B cell (primary cell): ENCODE measurements around the gene ADAMTSL1. TPM values are rescaled to one million over a fixed set of nuclear protein-coding genes. Genes with fewer than 3 reads are reported as not detected.

Experiments
- ATAC-seq: fragments of 200-7000 bp; cut with Tn5 transposase; one replicate; pipeline ENCODE4 v1.10.0; 2021; ENCODE audit warnings: low read depth, mild to moderate bottlenecking, moderate number of reproducible peaks, moderate library complexity
- CTCF ChIA-PET: fragments of 350-600 bp; sonication (Branson Sonifier 250); formaldehyde crosslinking; loops from one replicate; lab custom pipeline; 2021; ENCODE audit warnings: antibody characterized with exemption, inconsistent platforms; lab: Charles Lee
- POLR2A ChIA-PET: fragments of 350-600 bp; sonication (Branson Sonifier 250); formaldehyde crosslinking; loops from one replicate; lab custom pipeline; 2021; ENCODE audit warnings: antibody characterized with exemption; lab: Charles Lee
- DNase-seq: peaks from one replicate; pipeline ENCODE4 v3.0.0; 2013
- H2AFZ ChIP-seq: 2 replicates; pipeline ENCODE4 v1.6.1; 2012; ENCODE audit warnings: mild to moderate bottlenecking, low read depth, low read length; ENCODE audit not compliant: insufficient read depth, poor library complexity, severe bottlenecking
- H3K27ac ChIP-seq, 2 donors: 1 replicate in 1 of 2; 2 replicates in 1 of 2; pipeline ENCODE4 v1.5.1; 2012 to 2013; ENCODE audit warnings: low read length in 2 of 2, mild to moderate bottlenecking in 2 of 2, moderate library complexity in 1 of 2
- H3K27me3 ChIP-seq, 4 experiments: fragments of 200-600 bp in 1 of 4; sonication (generic) in 1 of 4; replicated peaks in 1 of 4; 1 replicate in 2 of 4; 2 replicates in 2 of 4; pipeline versions ENCODE4 v1.6.1 to v1.7.0; 2013 to 2016; ENCODE audit warnings: low read length in 3 of 4, mild to moderate bottlenecking in 2 of 4, mixed read lengths in 1 of 4, moderate library complexity in 1 of 4; ENCODE audit not compliant: insufficient read depth in 4 of 4, control insufficient read depth in 3 of 4; ENCODE audit errors: control extremely low read depth in 1 of 4
- H3K36me3 ChIP-seq, 2 experiments: replicated peaks in 1 of 2; 1 replicate in 1 of 2; 2 replicates in 1 of 2; pipeline versions ENCODE4 v1.6.1 to v1.7.1; 2013; ENCODE audit warnings: low read length in 1 of 2; ENCODE audit not compliant: insufficient read depth in 2 of 2, control insufficient read depth in 1 of 2; ENCODE audit errors: control extremely low read depth in 1 of 2, extremely low read depth in 1 of 2
- H3K4me1 ChIP-seq, 2 donors: fragments of 200-600 bp in 1 of 2; sonication (generic) in 1 of 2; 1 replicate in 1 of 2; 2 replicates in 1 of 2; pipeline versions ENCODE4 v1.5.1 to v1.6.1; 2013 to 2017; ENCODE audit warnings: low read length in 2 of 2; ENCODE audit not compliant: control insufficient read depth in 2 of 2, insufficient read depth in 2 of 2
- H3K4me2 ChIP-seq: replicated peaks from 2 replicates; pipeline ENCODE3; 2012; ENCODE audit warnings: mild to moderate bottlenecking, low read depth, low read length; ENCODE audit not compliant: poor library complexity, severe bottlenecking
- H3K4me3 ChIP-seq, 5 experiments: fragments of 200-600 bp in 1 of 5; sonication (generic) in 1 of 5; 1 replicate in 3 of 5; 2 replicates in 2 of 5; pipeline versions ENCODE4 v1.5.1 to v1.7.0; 2011 to 2016; ENCODE audit warnings: low read length in 4 of 5, mild to moderate bottlenecking in 4 of 5, low read depth in 2 of 5, control low read depth in 1 of 5, moderate library complexity in 1 of 5; ENCODE audit not compliant: insufficient read depth in 1 of 5; ENCODE audit errors: control extremely low read depth in 1 of 5, extremely low read depth in 1 of 5
- H3K79me2 ChIP-seq: fragments of 200-600 bp; sonication (generic); one replicate; pipeline ENCODE4 v1.6.0; 2016; ENCODE audit warnings: low read length; ENCODE audit not compliant: control insufficient read depth, insufficient read depth
- H3K9ac ChIP-seq: fragments of 200-600 bp; sonication (generic); 2 replicates; pipeline ENCODE4 v1.6.1; 2017; ENCODE audit warnings: mild to moderate bottlenecking, low read length, moderate library complexity
- H3K9me3 ChIP-seq, 3 donors: one replicate each; pipeline versions ENCODE4 v1.6.1 to v1.7.1; 2013; ENCODE audit warnings: low read length in 2 of 3; ENCODE audit not compliant: control insufficient read depth in 2 of 3, insufficient read depth in 1 of 3; ENCODE audit errors: control extremely low read depth in 1 of 3
- H4K20me1 ChIP-seq: 2 replicates; pipeline ENCODE4 v1.6.0; 2012; ENCODE audit warnings: mild to moderate bottlenecking, low read length; ENCODE audit not compliant: insufficient read depth, control insufficient read depth, poor library complexity, severe bottlenecking
- H3K27ac Mint-ChIP-seq: one replicate; pipeline ENCODE4 v1.8.0; 2021; ENCODE audit warnings: mixed read lengths
- H3K27me3 Mint-ChIP-seq: one replicate; pipeline ENCODE4 v1.8.0; 2021; ENCODE audit warnings: mixed read lengths
- H3K4me1 Mint-ChIP-seq: one replicate; pipeline ENCODE4 v1.8.0; 2021; ENCODE audit warnings: mixed read lengths
- H3K4me3 Mint-ChIP-seq: one replicate; pipeline ENCODE4 v1.8.0; 2021; ENCODE audit warnings: mixed read lengths
- H3K9me3 Mint-ChIP-seq: one replicate; pipeline ENCODE4 v1.8.0; 2022; ENCODE audit warnings: mixed read lengths; ENCODE audit not compliant: insufficient read depth
- CTCF ChIP-seq: fragments of 200-600 bp; IDR thresholded peaks from one replicate; pipeline ENCODE4 v1.8.0; 2022; ENCODE audit warnings: antibody characterized with exemption, mild to moderate bottlenecking
- EZH2 ChIP-seq: IDR thresholded peaks from 2 replicates; pipeline ENCODE4 v1.6.1; 2012; ENCODE audit warnings: borderline replicate concordance, low read depth, mild to moderate bottlenecking, moderate library complexity, low read length; ENCODE audit not compliant: insufficient read depth, poor library complexity, severe bottlenecking
- WGBS: methylation state at CpG from one replicate; pipeline ENCODE4 v1.1.5; 2013; ENCODE audit warnings: missing lambda C conversion rate; ENCODE audit not compliant: insufficient coverage; 5-methylcytosine and 5-hydroxymethylcytosine counted together
- intact Hi-C: fragments of 100-400 bp; cut with micrococcal nuclease; formaldehyde crosslinking; loops from one replicate; pipeline ENCODE4 v1.10.0; 2022
- polyA plus RNA-seq: library from polyadenylated mRNA; depleted of rRNA; stranded (reverse); fragments of >200 nt; gene quantifications from 2 replicates; pipeline ENCODE4 v1.2.3, GENCODE V29; 2012
- total RNA-seq, 2 donors: library from RNA; stranded (reverse); fragments of 120-200 nt in 1 of 2; gene quantifications; 1 replicate in 1 of 2; 2 replicates in 1 of 2; pipeline versions ENCODE4 v1.2.3 to v1.2.4, GENCODE V29; 2013 to 2022

Gene ADAMTSL1
- total and polyA plus RNA-seq, 2 donors (not counting 1 experiment from before 2014, with no cell fraction given): not detected

DNA sequence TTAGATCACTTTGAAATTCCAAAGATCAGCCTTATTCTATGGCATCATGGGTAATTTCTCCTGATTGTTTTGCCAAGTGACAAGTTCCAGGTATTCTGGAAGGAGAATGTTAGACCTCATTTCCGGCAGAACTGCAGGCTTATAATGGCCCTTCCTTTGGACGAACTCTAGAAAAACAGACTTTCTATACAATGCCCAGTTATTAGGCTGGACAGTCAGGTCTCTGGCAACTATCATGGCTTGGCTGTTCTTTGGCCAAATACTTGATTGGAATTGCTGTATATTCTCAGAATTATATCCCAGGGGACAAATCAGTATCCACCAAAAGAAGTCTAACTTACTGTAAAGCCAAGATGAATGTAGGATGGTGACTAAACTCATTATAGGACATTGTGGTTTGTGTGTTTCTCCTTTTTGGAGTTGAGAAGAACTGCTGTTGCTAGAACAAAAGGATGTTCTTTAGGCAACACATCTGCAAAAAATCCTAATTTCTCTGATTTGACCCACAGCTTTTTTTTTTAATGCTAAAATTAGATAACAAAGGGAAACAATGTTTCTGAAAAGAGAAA is 69.0 kb downstream of the ADAMTSL1 start:
- Histone ChIP-seq H3K79me2 (no peaks in the 10 kb centered on the region), H3K4me2 (no peak overlapping the region), H3K4me3 (no peak overlapping the region), H3K27ac (no peak overlapping the region), H3K9ac (no peak overlapping the region), H2AFZ (no peak overlapping the region), H3K9me3 (no peaks in the 10 kb centered on the region), H3K36me3 (no peaks in the 10 kb centered on the region), H3K27me3 (no peaks in the 10 kb centered on the region), H4K20me1 (no peaks in the 10 kb centered on the region), H3K4me1 (no peaks in the 10 kb centered on the region)
- 100% methylated on average over 1 of the region's 2 CpGs for WGBS
- DNase-seq (no peak), ATAC-seq (no peak)
- TF ChIP-seq CTCF (no peak), EZH2 (no peak)
- Mint-ChIP-seq H3K27me3 (no peaks in the 10 kb centered on the region), H3K4me3 (no peak overlapping the region), H3K9me3 (no peaks in the 10 kb centered on the region), H3K4me1 (no peaks in the 10 kb centered on the region), H3K27ac (no peak overlapping the region)
- ChIA-PET POLR2A (no interaction called here), CTCF (no interaction called here)
- intact Hi-C loops: no loop called here

GRCh38 chr9:18543406-18544192 is 69.6 kb downstream of the ADAMTSL1 start:
- CTCF ChIA-PET: no interaction called here

More at GRCh38 chr9:18543406-18544192, 69.6 kb downstream of the ADAMTSL1 start:
- intact Hi-C loops: no loop called here
- Histone ChIP-seq H3K4me2 (no peak overlapping the region), H4K20me1 (no peaks in the 10 kb centered on the region), H3K9me3 (no peaks in the 10 kb centered on the region), H3K9ac (no peak overlapping the region), H3K4me1 (no peaks in the 10 kb centered on the region), H2AFZ (no peak overlapping the region), H3K27ac (no peak overlapping the region), H3K79me2 (no peaks in the 10 kb centered on the region), H3K27me3 (no peaks in the 10 kb centered on the region), H3K4me3 (no peak overlapping the region), H3K36me3 (no peaks in the 10 kb centered on the region)
- ATAC-seq: no peak
- no peak for DNase-seq
- Mint-ChIP-seq H3K9me3 (no peaks in the 10 kb centered on the region), H3K4me3 (no peak overlapping the region), H3K4me1 (no peaks in the 10 kb centered on the region), H3K27me3 (no peaks in the 10 kb centered on the region), H3K27ac (no peak overlapping the region)
- 67% methylated on average over 1 of the region's 5 CpGs for WGBS
- POLR2A ChIA-PET: no interaction called here
- TF ChIP-seq EZH2 (no peak), CTCF (no peak)
